Subcutaneous abdominal adipose tissue (tissue), 5 donors: ENCODE measurements around the gene EFL1.

Experiments
- H3K27ac ChIP-seq: one replicate; pipeline ENCODE4 v1.7.0; 2013; ENCODE audit warnings: low read depth, mild to moderate bottlenecking, inconsistent platforms, low read length, moderate library complexity
- H3K27me3 ChIP-seq, 5 donors: one replicate each; pipeline ENCODE4 v1.7.0; 2013; ENCODE audit warnings: low read length in 5 of 5, inconsistent platforms in 1 of 5; ENCODE audit not compliant: control insufficient read depth in 5 of 5, insufficient read depth in 4 of 5
- H3K36me3 ChIP-seq, 5 donors: one replicate each; pipeline ENCODE4 v1.7.0; 2013; ENCODE audit warnings: low read length in 5 of 5; ENCODE audit not compliant: control insufficient read depth in 5 of 5, insufficient read depth in 5 of 5
- H3K4me1 ChIP-seq, 5 donors: one replicate each; pipeline ENCODE4 v1.7.0; 2013; ENCODE audit warnings: low read length in 5 of 5, mild to moderate bottlenecking in 3 of 5, moderate library complexity in 1 of 5; ENCODE audit not compliant: control insufficient read depth in 5 of 5, insufficient read depth in 5 of 5
- H3K4me3 ChIP-seq, 5 donors: one replicate each; pipeline ENCODE4 v1.7.0; 2013; ENCODE audit warnings: low read length in 5 of 5, low read depth in 1 of 5
- H3K9ac ChIP-seq, 5 donors: one replicate each; pipeline ENCODE4 v1.7.0; 2013; ENCODE audit warnings: low read length in 5 of 5, mild to moderate bottlenecking in 4 of 5, moderate library complexity in 3 of 5
- H3K9me3 ChIP-seq, 5 donors: one replicate each; pipeline ENCODE4 v1.7.0; 2013; ENCODE audit warnings: low read length in 5 of 5; ENCODE audit not compliant: control insufficient read depth in 5 of 5
- donor health status: healthy.
- donor health status: healthy.
- donor health status: healthy.
- donor health status: healthy.
- donor health status: healthy.

Gene EFL1

DNA sequence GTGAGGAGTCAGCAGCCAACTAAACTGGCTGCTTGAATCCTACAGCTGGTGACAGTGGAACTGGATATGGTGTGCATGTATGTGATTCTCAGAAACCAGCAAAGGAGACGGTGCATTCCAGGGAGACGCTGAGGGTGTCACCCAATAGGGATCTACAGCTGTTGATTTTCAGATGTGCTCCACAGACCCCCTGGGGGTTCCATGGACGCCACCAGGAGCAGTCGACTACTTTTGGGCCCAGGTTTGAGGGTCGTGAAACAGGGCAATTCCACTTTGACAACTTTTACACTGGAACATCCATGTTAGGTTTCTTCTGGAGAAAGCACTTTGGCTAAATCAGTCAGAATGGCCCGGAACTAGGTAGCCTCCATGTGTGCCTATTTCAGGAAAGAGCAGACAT is 145.2 kb downstream of the EFL1 start:
- H3K9ac ChIP-seq: no peak overlapping the region
- H3K9me3 ChIP-seq: no peaks in the 10 kb centered on the region
- H3K4me1 ChIP-seq: peaks cover 0 to 4% (median 0%) of the 10 kb centered on the region in 5 donors
- H3K27ac ChIP-seq: no peak overlapping the region
- H3K27me3 ChIP-seq: no peaks in the 10 kb centered on the region
- H3K4me3 ChIP-seq: no peak overlapping the region
- H3K36me3 ChIP-seq: peaks cover 0 to 13% (median 0%) of the 10 kb centered on the region in 5 donors

DNA sequence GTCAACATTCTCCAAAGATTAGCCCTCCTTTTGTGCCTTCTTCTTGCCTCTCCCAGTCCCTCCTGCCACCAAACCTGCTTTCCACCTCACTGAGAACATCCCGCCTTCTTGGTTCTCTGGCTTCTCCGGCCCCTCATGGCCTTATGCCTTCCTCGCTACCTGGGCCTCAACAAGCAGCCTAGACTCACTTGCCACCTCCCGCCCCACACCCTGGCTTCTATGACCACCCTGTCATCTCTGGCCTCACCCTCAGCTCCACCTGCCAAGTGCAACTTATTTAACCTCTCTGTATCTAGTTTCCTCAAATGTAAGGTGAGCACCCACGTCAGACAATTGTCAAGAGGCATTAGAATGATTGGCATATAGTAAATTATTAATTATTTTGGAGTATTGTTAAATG is 147.9 kb downstream of the EFL1 start:
- Histone ChIP-seq H3K9me3 (no peaks in the 10 kb centered on the region), H3K9ac (no peak overlapping the region), H3K27me3 (no peaks in the 10 kb centered on the region), H3K4me3 (no peak overlapping the region), H3K4me1 (peaks cover 0 to 4% (median 0%) of the 10 kb centered on the region in 5 donors), H3K36me3 (peaks cover 0 to 9% (median 0%) of the 10 kb centered on the region in 5 donors), H3K27ac (no peak overlapping the region)

DNA sequence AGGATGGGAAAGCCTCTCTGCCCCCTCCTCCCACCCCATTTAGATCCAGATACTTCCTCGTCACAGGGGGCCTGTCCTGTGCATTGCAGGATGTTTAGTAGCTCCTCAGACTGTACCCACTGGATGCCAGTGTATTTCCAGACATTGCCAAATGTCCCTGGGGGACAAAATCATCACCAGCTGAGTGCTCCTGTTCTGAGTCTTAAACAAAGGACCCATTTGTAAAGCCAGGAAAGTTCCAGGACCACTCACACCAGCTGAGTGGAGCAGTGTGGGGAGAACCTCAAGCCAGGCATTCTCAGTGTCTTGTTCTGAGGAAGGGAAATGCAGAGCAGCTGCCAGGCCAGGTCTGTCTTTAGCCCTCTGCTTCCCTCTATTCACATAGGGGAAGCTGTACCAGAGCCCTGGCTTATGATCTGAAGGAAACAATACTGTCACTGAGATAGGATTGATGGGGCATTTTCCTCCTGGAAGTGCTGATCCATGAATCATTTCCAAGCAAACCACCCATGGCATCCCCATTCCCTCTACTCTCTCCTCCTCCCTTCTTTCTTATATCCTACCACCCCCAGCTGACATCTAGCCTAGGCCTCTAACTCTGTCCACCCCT is 149.3 kb downstream of the EFL1 start:
- H3K9ac ChIP-seq: no peak overlapping the region

DNA sequence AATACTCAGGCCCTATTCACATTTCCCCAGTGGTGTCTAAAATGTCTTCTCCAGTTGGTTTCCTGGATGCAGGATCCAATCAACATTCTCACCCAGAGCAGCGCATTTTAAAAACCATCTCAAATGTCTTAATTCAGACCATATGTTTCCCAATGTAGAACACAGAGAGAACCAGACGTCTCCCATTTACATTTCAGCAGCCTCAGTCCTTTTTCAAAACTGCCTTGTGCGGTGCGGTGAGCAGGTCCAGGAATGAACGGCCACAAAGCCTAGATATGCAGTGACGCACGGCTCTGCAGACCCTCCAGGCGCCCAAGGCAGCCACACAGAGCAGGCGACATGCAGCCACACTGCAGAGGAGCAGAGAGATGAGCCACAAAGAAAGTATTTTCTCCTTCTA is 150.6 kb downstream of the EFL1 start:
- Histone ChIP-seq H3K27ac (no peak overlapping the region), H3K27me3 (no peaks in the 10 kb centered on the region), H3K9me3 (no peaks in the 10 kb centered on the region), H3K9ac (no peak overlapping the region), H3K4me3 (no peak overlapping the region), H3K4me1 (peaks cover 0 to 4% (median 0%) of the 10 kb centered on the region in 5 donors), H3K36me3 (no peaks in the 10 kb centered on the region)

More for the DNA sequence above, 149.3 kb downstream of the EFL1 start:
- Histone ChIP-seq H3K27me3 (no peaks in the 10 kb centered on the region), H3K4me1 (peaks cover 0 to 4% (median 0%) of the 10 kb centered on the region in 5 donors), H3K4me3 (no peak overlapping the region), H3K27ac (no peak overlapping the region), H3K9me3 (no peaks in the 10 kb centered on the region), H3K36me3 (peaks cover 0 to 6% (median 0%) of the 10 kb centered on the region in 5 donors)

DNA sequence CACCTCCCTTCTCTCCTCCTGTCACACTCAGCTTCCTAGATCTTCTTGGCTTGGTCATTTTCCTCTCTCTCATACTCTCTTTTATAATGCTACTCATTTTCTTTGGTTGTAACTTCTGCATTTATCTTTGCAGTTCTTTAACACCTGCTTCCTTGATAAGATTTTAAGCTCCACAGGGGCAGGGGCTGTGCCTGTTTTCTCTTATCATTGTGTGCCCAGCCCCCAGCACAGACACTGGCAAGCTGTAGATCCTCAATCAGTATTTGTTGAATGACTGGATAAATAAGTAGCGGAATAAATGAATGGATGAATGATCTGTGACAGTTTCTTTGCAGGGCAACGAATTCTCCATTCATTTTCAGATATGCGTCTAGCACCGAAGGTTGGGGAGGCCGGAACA is 152.4 kb downstream of the EFL1 start:
- Histone ChIP-seq H3K27ac (no peak overlapping the region), H3K27me3 (no peaks in the 10 kb centered on the region), H3K4me1 (no peaks in the 10 kb centered on the region)

DNA sequence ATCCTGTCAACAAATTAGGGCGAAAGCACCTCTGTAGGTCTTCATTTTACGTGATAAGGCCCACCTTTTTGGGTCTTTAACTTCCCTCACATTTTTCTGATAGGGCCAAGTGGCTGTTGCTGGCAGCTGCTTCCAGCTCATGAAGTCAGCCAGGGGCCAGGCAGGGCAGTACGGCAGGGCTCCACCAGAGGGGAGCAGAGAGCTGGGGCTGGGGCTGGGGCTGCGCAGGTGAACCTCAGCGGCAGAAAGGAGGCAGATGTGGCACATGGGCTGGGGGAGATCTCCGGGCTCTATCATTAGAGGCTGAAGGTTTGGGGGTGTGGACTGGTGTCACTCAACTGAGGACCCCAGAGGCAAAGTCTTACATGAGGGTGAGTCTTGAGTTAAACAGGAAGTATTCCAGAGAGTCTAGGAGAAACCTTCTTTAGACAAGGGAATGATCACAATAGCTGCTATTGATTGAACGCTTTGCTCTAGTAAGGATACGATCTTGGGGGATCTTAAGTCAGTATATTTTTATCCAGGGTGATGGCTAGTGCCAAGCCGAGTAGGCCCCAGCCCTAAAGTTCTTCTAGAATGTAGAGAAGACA is 153.9 kb downstream of the EFL1 start:
- H3K4me1 ChIP-seq: no peaks in the 10 kb centered on the region
- H3K9ac ChIP-seq: no peak overlapping the region
- no peak overlapping the region for H3K27ac ChIP-seq
- no peaks in the 10 kb centered on the region for H3K36me3 ChIP-seq
- no peaks in the 10 kb centered on the region for H3K27me3 ChIP-seq
- no peaks in the 10 kb centered on the region for H3K9me3 ChIP-seq
- no peak overlapping the region for H3K4me3 ChIP-seq

More for the DNA sequence above, 152.4 kb downstream of the EFL1 start:
- Histone ChIP-seq H3K4me3 (no peak overlapping the region), H3K36me3 (no peaks in the 10 kb centered on the region), H3K9ac (no peak overlapping the region), H3K9me3 (no peaks in the 10 kb centered on the region)

DNA sequence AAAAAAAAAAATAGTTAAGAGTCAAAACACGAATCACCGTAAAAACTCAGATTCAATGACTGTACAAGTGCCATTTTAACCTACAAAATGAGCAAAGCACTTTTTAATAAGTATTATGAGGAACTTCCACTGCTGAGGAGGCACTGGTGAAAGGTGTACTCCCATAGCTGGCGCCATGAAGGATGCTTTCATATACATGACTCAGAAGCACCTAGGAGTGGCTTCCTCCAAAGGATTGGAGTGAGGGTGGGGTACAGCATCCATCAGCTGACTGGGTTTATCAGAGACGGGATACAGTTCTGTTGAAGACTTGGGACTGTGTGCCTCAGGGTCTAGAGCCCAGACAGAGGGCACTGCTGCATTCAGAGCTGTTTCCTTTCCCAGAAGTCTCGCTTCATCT is 155.9 kb downstream of the EFL1 start:
- Histone ChIP-seq H3K9ac (no peak overlapping the region), H3K4me1 (no peaks in the 10 kb centered on the region), H3K4me3 (no peak overlapping the region), H3K27ac (no peak overlapping the region), H3K27me3 (no peaks in the 10 kb centered on the region), H3K9me3 (no peaks in the 10 kb centered on the region), H3K36me3 (no peaks in the 10 kb centered on the region)

DNA sequence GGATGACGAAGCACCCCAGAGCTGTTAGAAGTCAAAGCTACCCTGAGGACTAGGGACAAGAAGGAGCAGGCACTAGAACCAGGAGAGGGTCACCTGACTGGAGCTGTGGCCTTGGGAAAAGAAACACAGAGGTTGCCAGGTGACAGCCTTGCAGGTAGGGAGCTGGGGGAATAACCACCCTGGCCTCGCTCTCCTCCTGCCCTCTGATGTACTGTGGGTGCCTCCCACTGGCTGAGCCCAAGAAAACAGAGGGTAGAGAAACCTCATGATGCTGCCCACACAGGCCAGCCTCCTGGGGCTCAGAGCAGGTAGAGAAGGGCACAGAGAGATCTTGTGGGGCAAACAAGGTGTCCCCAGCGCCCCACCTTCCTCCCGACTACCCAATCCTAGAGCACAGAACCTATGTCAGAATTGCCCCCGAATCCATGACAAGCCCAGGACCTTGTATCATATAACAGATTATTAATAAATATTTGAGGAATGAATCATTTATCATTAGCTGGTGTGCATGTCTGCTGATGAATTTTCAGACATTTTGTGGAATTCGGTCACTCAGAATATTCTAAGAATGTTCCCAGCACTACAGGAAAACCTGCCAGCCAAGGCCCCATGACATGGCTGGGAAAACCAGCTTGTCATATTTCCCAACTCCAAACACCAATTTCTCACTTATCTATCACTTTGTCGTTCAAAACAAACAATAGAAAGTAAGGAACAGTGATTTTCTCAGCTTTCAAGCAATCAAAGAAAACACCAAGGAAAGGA is 156.9 kb downstream of the EFL1 start:
- Histone ChIP-seq H3K27ac (no peak overlapping the region), H3K36me3 (no peaks in the 10 kb centered on the region), H3K9ac (no peak overlapping the region), H3K27me3 (no peaks in the 10 kb centered on the region), H3K4me1 (no peaks in the 10 kb centered on the region), H3K4me3 (no peak overlapping the region), H3K9me3 (no peaks in the 10 kb centered on the region)

DNA sequence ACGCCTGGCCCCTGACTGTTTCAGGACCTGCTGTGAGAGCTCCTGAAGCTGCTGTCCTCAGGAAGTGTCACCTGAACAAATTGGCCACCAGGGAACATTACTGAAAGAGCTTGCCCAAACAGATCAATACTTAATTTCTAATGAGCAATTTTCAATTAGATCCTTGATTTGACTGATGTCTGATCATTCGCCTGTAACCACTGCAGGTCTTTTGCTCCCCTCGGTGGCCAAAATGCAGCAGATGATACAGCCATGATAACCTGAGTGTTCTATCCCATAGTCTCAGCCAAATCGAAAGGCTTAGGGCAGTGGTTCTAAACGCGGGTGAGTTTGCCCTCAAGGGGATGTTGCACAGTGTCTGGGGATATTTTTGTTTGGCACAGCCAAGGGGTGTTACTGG is 159.1 kb downstream of the EFL1 start:
- Histone ChIP-seq H3K27me3 (no peaks in the 10 kb centered on the region), H3K4me3 (no peak overlapping the region), H3K9me3 (no peaks in the 10 kb centered on the region), H3K27ac (no peak overlapping the region), H3K9ac (no peak overlapping the region), H3K36me3 (no peaks in the 10 kb centered on the region), H3K4me1 (no peaks in the 10 kb centered on the region)
